IPS-18a (cell line): ENCODE results near the gene SLC25A12.
"Not testable (repeated sequence)": the region's sequence is repeated elsewhere in the genome, so short reads cannot be mapped to it uniquely, and the experiment has no call there.

Source experiments
- H3K27ac ChIP-seq: one replicate; pipeline ENCODE4 v1.5.1; 2013; ENCODE audit warnings: low read length
- H3K27me3 ChIP-seq: one replicate; pipeline ENCODE4 v1.6.1; 2013; ENCODE audit warnings: mild to moderate bottlenecking, low read length; ENCODE audit not compliant: control insufficient read depth, insufficient read depth
- H3K36me3 ChIP-seq: one replicate; pipeline ENCODE4 v1.6.1; 2013; ENCODE audit warnings: low read depth, low read length; ENCODE audit not compliant: control insufficient read depth
- H3K4me1 ChIP-seq: one replicate; pipeline ENCODE4 v1.6.1; 2013; ENCODE audit warnings: low read depth, low read length; ENCODE audit not compliant: control insufficient read depth
- H3K4me3 ChIP-seq: one replicate; pipeline ENCODE4 v1.5.1; 2013; ENCODE audit warnings: low read length
- H3K9ac ChIP-seq: one replicate; pipeline ENCODE4 v1.6.1; 2013; ENCODE audit warnings: mild to moderate bottlenecking, low read length, moderate library complexity
- H3K9me3 ChIP-seq: one replicate; pipeline ENCODE4 v1.6.1; 2013; ENCODE audit warnings: low read depth, low read length; ENCODE audit not compliant: control insufficient read depth

The SLC25A12 gene

GRCh38 chr2:171787333-171788072, 106.5 kb downstream of the SLC25A12 start:
- Histone ChIP-seq H3K27ac (no peak overlapping the region), H3K4me3 (no peak overlapping the region), H3K36me3 (no peaks in the 10 kb centered on the region)

GRCh38 chr2:171785450-171785849, 108.6 kb downstream of the SLC25A12 start:
- no peak overlapping the region for H3K9ac ChIP-seq
- H3K27ac ChIP-seq = no peak overlapping the region
- H3K4me1 ChIP-seq = peaks cover 22% of the 10 kb centered on the region
- H3K4me3 ChIP-seq = no peak overlapping the region
- H3K27me3 ChIP-seq = no peaks in the 10 kb centered on the region
- no peaks in the 10 kb centered on the region for H3K36me3 ChIP-seq
- H3K9me3 ChIP-seq = peaks cover 5% of the 10 kb centered on the region

More at GRCh38 chr2:171787333-171788072, 106.5 kb downstream of the SLC25A12 start:
- Histone ChIP-seq H3K27me3 (no peaks in the 10 kb centered on the region), H3K9me3 (peaks cover under 1% of the 10 kb centered on the region), H3K9ac (no peak overlapping the region), H3K4me1 (peaks cover 26% of the 10 kb centered on the region)

GRCh38 chr2:171778515-171778914, 115.5 kb downstream of the SLC25A12 start:
- peaks cover 14% of the 10 kb centered on the region for H3K9me3 ChIP-seq
- H3K27ac ChIP-seq = no peak overlapping the region
- no peaks in the 10 kb centered on the region for H3K27me3 ChIP-seq
- H3K36me3 ChIP-seq = no peaks in the 10 kb centered on the region
- H3K4me1 ChIP-seq = no peaks in the 10 kb centered on the region
- H3K9ac ChIP-seq = no peak overlapping the region
- no peak overlapping the region for H3K4me3 ChIP-seq

DNA sequence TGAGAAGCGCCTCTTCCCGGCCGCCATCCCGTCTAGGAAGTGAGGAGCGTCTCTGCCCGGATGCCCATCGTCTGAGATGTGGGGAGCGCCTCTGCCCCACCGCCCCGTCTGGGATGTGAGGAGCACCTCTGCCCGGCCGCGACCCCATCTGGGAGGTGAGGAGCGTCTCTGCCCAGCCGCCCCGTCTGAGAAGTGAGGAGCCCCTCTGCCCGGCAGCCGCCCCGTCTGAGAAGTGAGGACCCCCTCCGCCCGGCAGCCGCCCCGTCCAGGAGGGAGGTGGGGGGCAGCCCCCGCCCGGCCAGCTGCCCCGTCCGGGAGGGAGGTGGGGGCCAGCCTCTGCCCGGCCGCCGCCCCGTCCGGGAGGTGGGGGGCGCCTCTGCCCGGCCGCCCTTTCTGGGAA, 119.5 kb downstream of the SLC25A12 start:
- H3K27ac ChIP-seq, H3K27me3 ChIP-seq, H3K4me1 ChIP-seq, H3K4me3 ChIP-seq, H3K9ac ChIP-seq, H3K36me3 ChIP-seq: not testable (repeated sequence)
- H3K9me3 ChIP-seq = peaks cover 15% of the 10 kb centered on the region

DNA sequence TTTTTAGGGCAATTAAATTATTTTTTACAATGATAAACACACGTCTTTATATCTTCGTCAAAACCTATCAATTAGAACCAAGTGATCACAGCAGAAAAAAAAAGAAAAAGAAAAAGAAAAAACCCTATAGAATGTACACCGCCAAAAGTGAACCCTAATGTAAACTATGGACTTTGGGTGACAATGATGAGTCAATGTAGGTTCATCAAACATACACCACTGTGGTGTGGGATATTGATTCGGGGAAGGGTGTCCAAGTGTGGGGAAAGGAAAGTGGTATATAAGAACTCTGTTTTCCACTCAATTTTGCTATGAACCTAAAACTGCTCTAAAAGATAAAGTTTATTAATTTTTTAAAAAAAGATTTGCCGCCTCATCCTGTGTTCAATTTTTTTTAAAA, 121.7 kb downstream of the SLC25A12 start:
- Histone ChIP-seq H3K27me3 (no peaks in the 10 kb centered on the region), H3K27ac (no peak overlapping the region), H3K4me3 (no peak overlapping the region), H3K4me1 (no peaks in the 10 kb centered on the region), H3K9me3 (peaks cover 7% of the 10 kb centered on the region), H3K9ac (no peak overlapping the region), H3K36me3 (no peaks in the 10 kb centered on the region)

- Histone ChIP-seq H3K36me3 (no peaks in the 10 kb centered on the region), H3K9me3 (peaks cover 7% of the 10 kb centered on the region), H3K27me3 (no peaks in the 10 kb centered on the region), H3K4me1 (no peaks in the 10 kb centered on the region), H3K27ac (no peak overlapping the region), H3K4me3 (no peak overlapping the region), H3K9ac (no peak overlapping the region)
Measured at GRCh38 chr2:171771463-171771862, 122.6 kb downstream of the SLC25A12 start.

- Histone ChIP-seq H3K4me1 (no peaks in the 10 kb centered on the region), H3K9ac (no peak overlapping the region), H3K27ac (no peak overlapping the region), H3K9me3 (no peaks in the 10 kb centered on the region), H3K4me3 (no peak overlapping the region), H3K27me3 (no peaks in the 10 kb centered on the region), H3K36me3 (no peaks in the 10 kb centered on the region)
Measured at GRCh38 chr2:171763602-171764001, 130.4 kb downstream of the SLC25A12 start.

- Histone ChIP-seq H3K27me3 (no peaks in the 10 kb centered on the region), H3K4me1 (no peaks in the 10 kb centered on the region), H3K9ac (no peak overlapping the region), H3K4me3 (no peak overlapping the region), H3K36me3 (no peaks in the 10 kb centered on the region), H3K9me3 (no peaks in the 10 kb centered on the region), H3K27ac (no peak overlapping the region)
Measured at GRCh38 chr2:171762879-171763573, 131.0 kb downstream of the SLC25A12 start.

DNA sequence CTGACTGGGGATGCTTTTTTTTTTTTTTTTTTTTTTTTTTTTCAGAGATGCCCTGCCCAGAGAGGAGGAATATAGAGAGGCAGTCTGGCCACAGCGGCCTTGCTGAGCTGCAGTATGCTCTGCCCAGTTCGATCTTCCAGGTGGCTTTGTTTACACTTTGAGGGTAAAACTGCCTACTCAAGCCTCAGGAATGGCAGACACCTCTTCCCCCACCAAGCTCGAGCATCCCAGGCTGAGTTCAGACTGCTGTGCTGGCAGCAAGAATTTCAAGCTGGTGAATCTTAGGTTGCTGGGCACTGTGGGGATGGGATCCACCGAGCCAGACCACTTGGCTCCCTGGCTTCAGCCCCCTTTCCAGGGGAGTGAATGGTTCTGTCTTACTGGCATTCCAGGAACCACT, 132.9 kb downstream of the SLC25A12 start:
- not testable (repeated sequence) for H3K27ac ChIP-seq, H3K4me1 ChIP-seq, H3K9ac ChIP-seq, H3K27me3 ChIP-seq, H3K9me3 ChIP-seq, H3K36me3 ChIP-seq, H3K4me3 ChIP-seq

- not testable (repeated sequence) for H3K27me3 ChIP-seq
Measured at GRCh38 chr2:171758762-171759161, 135.3 kb downstream of the SLC25A12 start.

DNA sequence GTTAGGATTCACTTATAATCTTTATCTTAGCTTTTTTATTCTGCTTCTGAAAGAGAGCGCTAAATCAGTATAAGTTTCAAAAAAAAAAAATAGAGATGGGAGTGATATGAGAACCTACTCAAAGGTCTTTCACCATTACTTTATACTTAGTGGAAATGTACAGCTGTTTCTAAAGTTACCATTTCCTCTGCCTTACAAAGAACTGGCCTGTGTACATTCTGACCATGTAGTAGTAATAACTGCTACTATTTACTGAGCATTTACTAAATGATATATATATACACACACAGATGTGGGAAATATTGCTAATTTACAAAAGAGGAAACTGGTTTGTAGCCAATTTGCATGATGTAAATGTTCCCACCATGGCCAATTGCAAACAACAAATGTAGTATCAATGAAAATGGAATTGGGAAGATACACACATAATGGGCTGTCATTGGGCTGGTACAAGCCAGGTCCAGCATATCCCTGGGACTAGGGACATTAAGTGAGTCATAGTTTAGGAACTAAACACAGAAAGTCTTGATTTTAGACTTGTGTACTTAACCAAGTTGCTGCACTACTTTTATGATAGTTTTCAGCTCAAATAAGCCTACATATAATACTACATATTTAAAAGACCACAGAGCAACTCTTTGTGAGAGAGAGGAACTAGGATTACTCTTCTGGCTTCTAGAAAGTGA, 139.6 kb downstream of the SLC25A12 start:
- no peaks in the 10 kb centered on the region for H3K4me1 ChIP-seq
- H3K27me3 ChIP-seq = no peaks in the 10 kb centered on the region
- no peak overlapping the region for H3K9ac ChIP-seq
- no peak overlapping the region for H3K4me3 ChIP-seq
- H3K9me3 ChIP-seq = no peaks in the 10 kb centered on the region
- peaks cover 11% of the 10 kb centered on the region for H3K36me3 ChIP-seq
- H3K27ac ChIP-seq = no peak overlapping the region

More at GRCh38 chr2:171758762-171759161, 135.3 kb downstream of the SLC25A12 start:
- H3K27ac ChIP-seq, H3K9ac ChIP-seq, H3K4me3 ChIP-seq, H3K4me1 ChIP-seq, H3K9me3 ChIP-seq, H3K36me3 ChIP-seq: not testable (repeated sequence)
